ENCODE results near the gene PSMB4. TPM values are rescaled to one million over a fixed set of nuclear protein-coding genes. Genes with fewer than 3 reads are reported as not detected.

Gene PSMB4
- total RNA-seq, 2 experiments from 2014 or later = 350 to 353 TPM

DNA sequence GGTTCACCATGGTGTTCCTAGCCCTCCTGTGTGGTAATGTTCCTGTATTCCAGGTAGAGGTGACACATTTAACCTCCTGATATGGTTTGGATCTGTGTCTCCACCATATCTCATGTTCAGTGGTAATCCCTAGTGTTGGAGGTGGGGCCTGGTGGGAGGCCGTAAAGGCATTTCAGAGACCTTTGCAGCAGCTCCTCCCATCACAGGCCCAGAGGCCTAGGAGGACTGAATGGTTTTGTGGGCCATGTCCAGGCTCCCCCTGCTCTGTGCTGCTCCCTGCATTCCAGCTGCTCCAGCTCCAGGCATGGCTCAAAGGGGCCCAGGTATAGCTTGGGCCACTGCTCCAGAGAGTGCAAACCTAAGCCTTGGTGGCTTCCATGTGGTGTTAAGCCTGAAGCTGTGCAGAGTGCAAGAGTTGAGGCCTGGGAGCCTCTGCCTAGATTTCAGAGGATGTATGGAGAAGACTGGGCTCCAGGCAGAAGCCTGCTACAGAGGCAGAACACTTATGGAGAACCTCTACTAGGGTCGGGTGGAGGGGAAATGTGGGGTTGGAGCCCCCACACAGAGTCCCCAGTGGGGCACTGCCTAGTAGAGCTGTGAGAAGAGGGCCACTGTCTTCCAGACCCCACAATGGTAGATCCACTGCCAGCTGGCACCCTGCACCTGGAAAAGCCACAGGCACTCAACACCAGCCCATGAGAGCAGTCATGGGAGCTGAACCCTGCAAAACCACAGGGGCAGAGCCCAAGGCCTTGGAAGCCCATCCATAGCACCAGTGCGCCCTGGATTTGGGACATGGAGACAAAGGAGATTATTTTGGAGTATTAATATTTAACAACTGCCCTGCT, 36.8 kb upstream of the PSMB4 start:
- ChIA-PET CTCF (no interaction called here), POLR2A (no interaction called here)
- no peak overlapping the region for H3K4me3 Mint-ChIP-seq
- H3K4me1 Mint-ChIP-seq (ENCODE audit: low read depth) = no peaks in the 10 kb centered on the region
- no peaks in the 10 kb centered on the region for H3K36me3 Mint-ChIP-seq (ENCODE audit: low read depth)
- no peak for ATAC-seq
- H3K9me3 Mint-ChIP-seq = peaks cover 12% of the 10 kb centered on the region
- intact Hi-C loops (cut with micrococcal nuclease) = no loop called here
- H3K27ac Mint-ChIP-seq = no peak overlapping the region
- no peaks in the 10 kb centered on the region for H3K27me3 Mint-ChIP-seq
- no peak for DNase-seq
- TF ChIP-seq, protein P1, sequence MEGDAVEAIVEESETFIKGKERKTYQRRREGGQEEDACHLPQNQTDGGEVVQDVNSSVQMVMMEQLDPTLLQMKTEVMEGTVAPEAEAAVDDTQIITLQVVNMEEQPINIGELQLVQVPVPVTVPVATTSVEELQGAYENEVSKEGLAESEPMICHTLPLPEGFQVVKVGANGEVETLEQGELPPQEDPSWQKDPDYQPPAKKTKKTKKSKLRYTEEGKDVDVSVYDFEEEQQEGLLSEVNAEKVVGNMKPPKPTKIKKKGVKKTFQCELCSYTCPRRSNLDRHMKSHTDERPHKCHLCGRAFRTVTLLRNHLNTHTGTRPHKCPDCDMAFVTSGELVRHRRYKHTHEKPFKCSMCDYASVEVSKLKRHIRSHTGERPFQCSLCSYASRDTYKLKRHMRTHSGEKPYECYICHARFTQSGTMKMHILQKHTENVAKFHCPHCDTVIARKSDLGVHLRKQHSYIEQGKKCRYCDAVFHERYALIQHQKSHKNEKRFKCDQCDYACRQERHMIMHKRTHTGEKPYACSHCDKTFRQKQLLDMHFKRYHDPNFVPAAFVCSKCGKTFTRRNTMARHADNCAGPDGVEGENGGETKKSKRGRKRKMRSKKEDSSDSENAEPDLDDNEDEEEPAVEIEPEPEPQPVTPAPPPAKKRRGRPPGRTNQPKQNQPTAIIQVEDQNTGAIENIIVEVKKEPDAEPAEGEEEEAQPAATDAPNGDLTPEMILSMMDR (IDR thresholded peaks at IDR 0.05) = no peak

DNA sequence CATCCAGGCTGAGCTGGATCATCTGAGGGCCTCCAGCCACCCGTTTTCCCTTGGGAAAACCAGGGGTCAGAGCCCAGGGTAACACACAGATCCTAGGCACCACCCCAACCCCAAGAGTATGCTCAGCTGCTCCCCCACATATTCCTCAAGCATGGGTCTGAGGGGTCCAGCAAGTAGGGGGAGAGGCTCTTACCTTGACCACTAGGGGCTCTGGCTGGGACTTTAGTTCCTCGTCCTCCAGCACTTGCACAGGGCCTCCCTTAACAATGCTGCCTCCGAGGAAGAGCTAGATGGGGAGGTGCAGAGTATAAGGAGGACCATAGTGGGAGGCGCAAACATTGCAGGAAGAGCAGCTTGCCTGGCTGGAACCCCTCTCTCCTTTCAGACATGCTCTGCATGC, 34.4 kb upstream of the PSMB4 start:
- TF ChIP-seq, protein P1 (IDR thresholded peaks at IDR 0.05) = no peak
- Mint-ChIP-seq H3K27ac (no peak overlapping the region), H3K9me3 (peaks cover 12% of the 10 kb centered on the region), H3K27me3 (no peaks in the 10 kb centered on the region), H3K36me3 (ENCODE audit: low read depth) (no peaks in the 10 kb centered on the region), H3K4me3 (no peak overlapping the region), H3K4me1 (ENCODE audit: low read depth) (no peaks in the 10 kb centered on the region)
- POLR2A ChIA-PET = no interaction called here
- intact Hi-C loops (cut with micrococcal nuclease) = no loop called here
- CTCF ChIA-PET = interaction anchor here (1.2 to 1.4 kb wide), 3 partner anchors 9 to 170 kb away, joined by 3 to 4 read pairs (median 3); no protein-coding TSS in a partner anchor
- ATAC-seq (no peak), DNase-seq (no peak)

DNA sequence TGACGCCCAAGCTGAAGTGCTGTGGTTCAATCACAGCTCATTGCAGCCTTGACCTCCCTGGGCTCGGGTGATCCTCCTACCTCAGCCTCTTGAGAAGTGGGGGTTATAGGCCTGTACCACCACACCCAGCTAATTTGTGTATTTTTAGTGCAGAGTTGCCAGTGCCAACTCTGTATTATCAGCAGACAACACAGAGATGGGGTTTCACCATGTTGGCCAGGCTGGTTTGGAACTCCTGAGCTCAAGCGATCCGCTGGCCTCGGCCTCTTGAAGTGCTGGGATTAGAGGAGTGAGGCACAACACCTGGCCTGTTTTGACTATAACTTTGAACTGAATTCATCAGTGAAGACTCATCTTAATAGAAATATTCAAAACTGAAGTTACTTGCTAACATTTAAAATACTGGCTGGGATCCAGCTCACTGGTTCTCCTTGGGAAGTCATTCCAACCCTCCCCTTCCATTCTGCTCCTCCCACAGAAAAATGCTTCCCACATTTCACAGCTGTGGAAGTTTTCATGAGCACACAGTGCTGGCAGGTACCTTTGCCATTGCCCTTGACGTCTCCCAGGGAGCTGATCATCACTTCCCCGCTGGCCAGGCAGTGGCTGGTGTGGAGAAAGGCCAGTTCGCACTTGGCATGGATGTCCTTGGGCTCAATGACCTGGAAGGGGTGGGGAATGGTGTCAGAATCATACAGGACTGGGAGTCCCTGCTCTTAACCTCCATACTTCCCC, 31.5 kb upstream of the PSMB4 start:
- no peaks in the 10 kb centered on the region for H3K4me1 Mint-ChIP-seq (ENCODE audit: low read depth)
- H3K36me3 Mint-ChIP-seq (ENCODE audit: low read depth) = no peaks in the 10 kb centered on the region
- TF ChIP-seq, protein P1 (IDR thresholded peaks at IDR 0.05) = no peak
- ChIA-PET POLR2A (interaction anchor here (0.6 to 1.1 kb wide), 2 partner anchors 26 to 33 kb away, joined by 3 to 4 read pairs; no protein-coding TSS in a partner anchor), CTCF (interaction anchor here (1.5 kb wide), 1 partner anchor 27 kb away, joined by 5 read pairs; no protein-coding TSS in a partner anchor)
- ATAC-seq (no peak), DNase-seq (no peak)
- H3K27ac Mint-ChIP-seq = no peak overlapping the region
- intact Hi-C loops (cut with micrococcal nuclease) = no loop called here
- no peak overlapping the region for H3K4me3 Mint-ChIP-seq
- no peaks in the 10 kb centered on the region for H3K27me3 Mint-ChIP-seq
- peaks cover 3% of the 10 kb centered on the region for H3K9me3 Mint-ChIP-seq

DNA sequence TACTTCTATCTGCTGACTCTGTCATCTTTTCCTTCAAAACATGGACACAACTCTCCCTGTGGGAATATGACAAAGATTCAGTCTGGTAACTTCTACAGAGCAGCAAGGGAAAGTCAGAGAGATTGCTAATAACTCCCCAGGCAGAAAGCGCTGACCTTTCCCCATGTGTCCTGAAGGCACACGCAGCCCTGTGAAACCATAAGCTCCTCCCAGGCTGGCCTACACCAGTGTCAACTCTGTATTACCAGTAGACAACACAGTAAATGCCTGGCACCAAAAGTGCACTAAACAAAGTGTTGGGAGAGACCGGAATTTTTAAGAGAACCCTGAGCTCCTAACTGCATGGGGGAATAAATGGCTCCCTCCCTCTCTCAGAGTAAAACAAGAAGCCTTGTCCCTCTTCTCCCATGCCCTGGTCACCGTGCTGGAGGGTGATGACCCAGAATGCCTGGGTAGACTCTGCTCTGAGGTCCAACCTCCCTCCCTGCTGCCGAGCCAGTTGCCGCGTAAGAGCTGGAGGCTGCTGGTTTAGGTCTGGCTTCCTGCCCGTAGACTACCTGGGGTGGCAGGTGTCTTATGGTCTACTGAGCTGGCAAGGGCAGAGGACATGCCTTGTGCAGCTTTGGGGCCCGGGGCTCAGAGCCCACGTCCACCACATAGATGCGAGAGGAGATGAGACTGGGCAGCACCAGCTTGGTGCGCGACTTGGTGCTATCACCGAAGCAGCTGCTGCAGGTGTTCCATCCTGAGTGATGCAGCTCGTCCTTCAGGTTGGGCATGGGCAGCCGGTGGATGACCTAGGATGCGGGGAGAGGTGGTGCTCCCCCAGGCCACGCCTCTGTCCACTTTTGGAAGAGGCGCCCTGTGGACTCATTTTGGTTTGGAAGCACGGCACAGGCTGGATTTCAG, 30.7 kb upstream of the PSMB4 start:
- H3K27ac Mint-ChIP-seq = no peak overlapping the region
- no peak overlapping the region for H3K4me3 Mint-ChIP-seq
- POLR2A ChIA-PET = interaction anchor here (1.1 kb wide), 1 partner anchor 32 kb away, joined by 3 read pairs; no protein-coding TSS in a partner anchor
- H3K4me1 Mint-ChIP-seq (ENCODE audit: low read depth) = no peaks in the 10 kb centered on the region
- ATAC-seq = no peak
- H3K27me3 Mint-ChIP-seq = no peaks in the 10 kb centered on the region
- CTCF ChIA-PET = interaction anchor here (0.6 to 1.7 kb wide), 3 partner anchors 28 to 67 kb away, joined by 3 to 5 read pairs (median 5); no protein-coding TSS in a partner anchor
- no peak for DNase-seq
- intact Hi-C loops (cut with micrococcal nuclease) = no loop called here
- H3K36me3 Mint-ChIP-seq (ENCODE audit: low read depth) = no peaks in the 10 kb centered on the region
- TF ChIP-seq, protein P1 (IDR thresholded peaks at IDR 0.05) = no peak
- H3K9me3 Mint-ChIP-seq = no peaks in the 10 kb centered on the region

Data from activated CD8-positive, alpha-beta T cell treated with anti-CD3 and anti-CD28 coated beads for 36 hours (primary cell).